GM12872 (cell line): ENCODE measurements around the gene C2CD2.

Experiments used
- TF ChIP-seq, protein P1 (sequence below): IDR thresholded peaks from 3 replicates; pipeline ENCODE4 v1.5.1; 2011; ENCODE audit warnings: low read depth, mild to moderate bottlenecking, low read length, moderate library complexity; ENCODE audit not compliant: insufficient read depth

Gene C2CD2

DNA sequence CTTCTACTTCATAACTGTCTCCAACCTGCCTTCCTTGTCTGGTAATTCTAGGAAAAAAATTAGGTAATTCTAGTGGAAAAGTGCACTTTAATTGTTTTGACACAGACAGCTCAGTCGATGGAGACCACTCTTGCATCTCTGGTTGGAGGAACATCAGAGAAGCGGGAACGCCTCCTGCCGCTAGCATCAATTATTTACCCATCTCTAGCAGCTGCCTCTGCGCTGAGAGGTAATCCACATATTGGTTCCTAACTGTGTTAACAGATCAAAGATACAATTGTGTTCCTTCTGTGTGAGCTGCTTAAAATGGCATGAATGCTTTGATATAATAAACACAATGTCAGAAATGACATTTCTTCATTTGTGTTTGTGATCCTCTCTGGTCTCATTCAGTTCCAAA, 33.3 kb downstream of the C2CD2 start:
- TF ChIP-seq, protein P1, sequence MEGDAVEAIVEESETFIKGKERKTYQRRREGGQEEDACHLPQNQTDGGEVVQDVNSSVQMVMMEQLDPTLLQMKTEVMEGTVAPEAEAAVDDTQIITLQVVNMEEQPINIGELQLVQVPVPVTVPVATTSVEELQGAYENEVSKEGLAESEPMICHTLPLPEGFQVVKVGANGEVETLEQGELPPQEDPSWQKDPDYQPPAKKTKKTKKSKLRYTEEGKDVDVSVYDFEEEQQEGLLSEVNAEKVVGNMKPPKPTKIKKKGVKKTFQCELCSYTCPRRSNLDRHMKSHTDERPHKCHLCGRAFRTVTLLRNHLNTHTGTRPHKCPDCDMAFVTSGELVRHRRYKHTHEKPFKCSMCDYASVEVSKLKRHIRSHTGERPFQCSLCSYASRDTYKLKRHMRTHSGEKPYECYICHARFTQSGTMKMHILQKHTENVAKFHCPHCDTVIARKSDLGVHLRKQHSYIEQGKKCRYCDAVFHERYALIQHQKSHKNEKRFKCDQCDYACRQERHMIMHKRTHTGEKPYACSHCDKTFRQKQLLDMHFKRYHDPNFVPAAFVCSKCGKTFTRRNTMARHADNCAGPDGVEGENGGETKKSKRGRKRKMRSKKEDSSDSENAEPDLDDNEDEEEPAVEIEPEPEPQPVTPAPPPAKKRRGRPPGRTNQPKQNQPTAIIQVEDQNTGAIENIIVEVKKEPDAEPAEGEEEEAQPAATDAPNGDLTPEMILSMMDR = no peak

DNA sequence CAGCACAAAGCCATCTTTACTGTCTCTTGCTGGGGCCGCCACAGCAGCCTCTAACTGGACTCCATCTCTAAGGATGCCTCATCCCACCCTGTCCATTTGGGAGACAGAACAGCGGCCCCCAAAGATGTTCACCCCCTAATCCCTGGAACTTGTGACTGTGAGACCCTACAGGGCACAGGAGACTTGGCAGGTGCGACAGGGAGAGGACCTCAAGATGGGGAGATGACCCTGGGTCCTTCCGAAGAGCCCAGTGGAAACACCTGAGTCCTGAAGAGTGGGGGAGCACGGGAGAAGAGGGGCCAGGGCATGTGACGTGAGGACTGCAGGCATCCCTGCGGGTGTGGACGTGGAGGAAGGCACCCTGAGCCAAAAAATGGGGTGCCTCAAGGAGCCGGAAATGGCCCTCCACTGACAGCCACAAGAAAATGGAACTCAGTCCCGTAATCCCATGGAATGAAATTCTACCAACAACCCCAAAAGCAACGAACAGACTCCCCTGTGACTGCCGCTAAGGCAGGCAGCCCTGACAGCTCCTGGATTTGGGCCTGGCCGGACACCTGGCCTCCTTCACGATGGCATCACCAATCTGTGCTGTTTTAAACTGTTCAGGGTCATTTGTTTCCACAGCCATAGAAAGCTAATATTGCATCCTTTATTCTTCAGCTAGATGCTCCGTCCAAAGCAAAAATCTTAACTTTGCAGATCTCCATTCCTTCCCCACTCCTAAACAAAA, 34.0 kb downstream of the C2CD2 start:
- TF ChIP-seq, protein P1 = no peak

DNA sequence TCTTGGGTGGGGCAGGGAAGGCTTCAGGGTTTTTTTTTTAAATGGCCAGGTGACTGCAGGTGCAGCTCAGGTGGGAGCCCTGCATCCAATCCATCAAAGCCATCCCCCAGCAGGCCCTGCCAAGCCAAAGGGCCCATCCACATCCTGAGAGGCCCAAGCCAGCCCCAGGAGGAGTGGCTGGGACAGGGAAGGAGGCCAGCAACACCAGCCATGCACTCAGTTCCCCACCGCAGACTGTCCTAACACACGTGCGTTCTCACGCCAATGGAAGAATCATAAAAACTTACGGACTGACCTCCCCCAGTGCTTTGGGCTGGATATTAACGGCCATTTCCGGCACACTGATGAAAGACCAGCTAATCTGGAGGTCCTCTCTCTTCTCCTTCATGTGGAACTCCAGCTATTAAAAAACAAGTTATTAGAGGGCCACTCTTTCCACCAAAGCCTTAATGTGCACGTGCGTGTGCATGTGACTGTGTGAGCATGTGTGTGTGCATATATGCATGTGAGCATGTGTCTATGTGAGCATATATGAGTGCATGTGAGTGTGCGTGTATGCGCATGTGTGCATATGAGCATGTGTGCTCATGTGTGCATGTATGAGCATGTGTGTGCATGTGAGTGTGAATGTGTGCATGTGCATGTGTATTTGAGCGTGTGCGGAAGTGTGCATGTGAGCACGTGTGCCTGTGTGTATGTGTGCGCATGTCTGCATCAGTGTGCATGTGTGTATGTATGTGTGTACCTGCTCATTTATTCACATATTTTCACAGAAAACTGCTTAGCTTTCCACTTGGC, 35.1 kb downstream of the C2CD2 start:
- TF ChIP-seq, protein P1 = no peak

DNA sequence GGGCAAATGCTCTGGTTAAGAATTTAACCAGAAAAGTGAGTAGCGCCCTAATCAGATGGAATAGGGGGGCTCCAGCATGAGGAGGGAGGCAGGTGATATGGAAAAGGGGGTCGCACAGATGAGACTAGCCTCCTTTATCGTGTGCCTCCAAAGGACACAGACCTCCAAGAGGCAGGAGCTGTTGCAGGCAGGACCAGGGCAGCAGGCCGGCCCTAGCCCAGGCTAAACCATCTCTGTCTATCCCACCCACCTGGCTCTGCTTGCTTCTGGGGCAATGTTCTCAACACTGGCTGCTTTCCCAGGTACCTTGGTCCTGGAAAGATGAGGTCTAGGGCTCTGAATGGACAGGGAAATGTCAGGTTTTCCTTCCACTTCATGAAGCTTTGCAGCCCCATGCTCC, 36.3 kb downstream of the C2CD2 start:
- TF ChIP-seq, protein P1 = no peak

DNA sequence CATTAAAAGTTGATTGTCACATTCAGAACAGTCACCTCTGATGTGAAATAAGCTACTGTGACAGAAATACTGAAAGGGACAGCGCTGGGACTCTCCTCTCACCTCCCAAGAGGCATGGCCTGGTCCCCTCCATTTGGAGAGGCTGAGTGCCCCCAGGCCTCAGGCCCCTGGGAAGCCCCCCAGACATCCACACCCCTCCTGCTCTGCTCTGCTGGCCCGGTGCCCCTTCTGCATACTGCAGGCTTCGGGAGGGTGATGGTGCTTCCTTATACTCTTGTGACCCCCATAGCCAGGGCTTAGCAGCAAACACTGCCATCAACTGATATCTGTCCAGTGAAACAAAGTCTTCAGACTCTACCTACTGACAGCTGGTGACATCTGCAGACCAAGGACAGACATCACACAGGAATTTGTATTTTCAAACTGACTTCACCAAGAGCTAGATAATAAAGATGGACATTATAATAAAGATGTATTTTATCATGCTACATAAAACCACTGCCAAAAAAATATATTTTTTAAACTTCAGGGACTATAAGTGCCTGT, 36.9 kb downstream of the C2CD2 start:
- TF ChIP-seq, protein P1 = peak; percentile 20; the same call in 1 of the 3 replicates

DNA sequence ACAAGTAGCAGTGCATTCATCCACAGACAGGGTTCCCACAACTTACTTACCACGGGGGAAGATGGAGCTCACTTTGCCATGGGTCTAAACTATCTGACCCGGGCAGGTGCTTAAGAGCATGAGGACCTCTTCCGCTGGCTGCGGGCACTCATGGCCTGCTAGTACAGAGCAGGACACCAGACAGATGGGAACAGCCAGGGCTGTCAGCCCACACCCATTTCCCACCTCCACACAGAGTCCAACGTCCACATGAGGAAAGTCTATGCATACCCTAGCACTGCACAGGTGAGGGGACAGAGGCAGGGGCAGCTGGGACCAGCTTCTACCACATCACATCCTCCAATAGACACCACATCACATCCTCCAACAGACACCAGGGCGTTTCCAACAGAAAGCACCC, 38.9 kb downstream of the C2CD2 start:
- TF ChIP-seq, protein P1 = no peak

DNA sequence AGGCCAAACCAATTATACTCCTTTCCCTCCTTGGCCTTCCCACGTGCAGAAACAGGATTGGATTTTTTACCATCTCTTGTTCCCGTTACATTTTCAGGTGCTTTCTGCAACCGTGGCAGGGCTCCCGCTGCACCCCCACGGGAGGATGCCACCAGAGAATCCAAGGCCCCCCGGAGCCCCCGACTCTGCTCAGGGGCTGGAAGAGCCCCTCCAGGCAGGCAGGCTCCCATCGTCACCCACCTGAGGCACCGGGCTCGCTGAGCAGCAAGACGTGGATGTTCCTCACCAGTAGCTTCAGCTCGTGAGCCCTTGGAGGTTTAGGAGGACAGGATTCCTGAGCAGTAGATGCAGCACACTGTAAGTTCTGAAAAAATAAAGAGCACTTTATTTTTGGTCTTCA, 39.5 kb downstream of the C2CD2 start:
- TF ChIP-seq, protein P1 = no peak
